A549 (cell line): ENCODE results near the gene THAP7.

ENCODE experiments used
- CBX8 ChIP-seq: fragments of 200-600 bp; sonication (generic); IDR thresholded peaks from 2 replicates; pipeline ENCODE4 v1.6.1; 2016
- CEBPB ChIP-seq, 2 experiments: fragments of >200 bp in 1 of 2; sonication (Bioruptor Twin) in 1 of 2; formaldehyde crosslinking in 1 of 2; IDR thresholded peaks; 2 replicates each; pipeline ENCODE4 v1.6.1; 2012 to 2016
- CTCF ChIP-seq: fragments of >200 bp; sonication (Bioruptor Twin); formaldehyde crosslinking; IDR thresholded peaks from 3 replicates; pipeline ENCODE4 v1.5.1; 2016
- EHF ChIP-seq: fragments of 250-450 bp; sonication (Bioruptor Pico); IDR thresholded peaks from 2 replicates; pipeline ENCODE4 v1.5.0; 2020; ENCODE audit warnings: mild to moderate bottlenecking
- EP300 ChIP-seq, 2 experiments: fragments of >200 bp; sonication (Bioruptor Twin); formaldehyde crosslinking; IDR thresholded peaks; 2 replicates in 1 of 2; 3 replicates in 1 of 2; pipeline ENCODE4 v1.6.1; 2016 to 2017
- FOSL2 ChIP-seq, 2 experiments: fragments of 450-650 bp in 1 of 2; fragments of >200 bp in 1 of 2; sonication (Bioruptor Twin) in 1 of 2; formaldehyde crosslinking; IDR thresholded peaks; 2 replicates each; pipeline versions ENCODE4 v1.5.0 to v1.6.1; 2016 to 2020; ENCODE audit warnings: mild to moderate bottlenecking in 1 of 2, moderate library complexity in 1 of 2
- NFE2L2 ChIP-seq: fragments of 150-350 bp; conservative IDR thresholded peaks from 2 replicates; pipeline ENCODE4 v1.6.1; 2014; ENCODE audit warnings: low read length
- POLR2A ChIP-seq: IDR thresholded peaks from 2 replicates; pipeline ENCODE4 v1.6.1; 2012; ENCODE audit warnings: mild to moderate bottlenecking, low read length
- POLR2AphosphoS2 ChIP-seq: conservative IDR thresholded peaks from 2 replicates; pipeline ENCODE4 v1.6.1; 2012; ENCODE audit warnings: low read length, improper control_type of control experiment, inconsistent platforms
- RAD21 ChIP-seq, 2 experiments: fragments of >200 bp in 1 of 2; sonication (Bioruptor Twin) in 1 of 2; formaldehyde crosslinking in 1 of 2; IDR thresholded peaks in 1 of 2; conservative IDR thresholded peaks in 1 of 2; 2 replicates in 1 of 2; 3 replicates in 1 of 2; pipeline ENCODE4 v1.6.1; 2012 to 2018; ENCODE audit warnings: inconsistent platforms in 1 of 2
- REST ChIP-seq: fragments of 200-600 bp; sonication (generic); IDR thresholded peaks from 2 replicates; pipeline ENCODE4 v1.6.1; 2016; ENCODE audit warnings: antibody characterized with exemption, mild to moderate bottlenecking, moderate library complexity
- USF2 ChIP-seq: fragments of 450-650 bp; IDR thresholded peaks from 2 replicates; pipeline ENCODE4 v1.6.1; 2014; ENCODE audit warnings: antibody characterized with exemption
- ZC3H11A ChIP-seq: fragments of 450-650 bp; IDR thresholded peaks from 2 replicates; pipeline ENCODE4 v1.6.1; 2014; ENCODE audit warnings: antibody characterized with exemption, mild to moderate bottlenecking
- TF ChIP-seq, protein P1 (sequence below): IDR thresholded peaks from 2 replicates; pipeline ENCODE4 v1.6.1; 2012

GRCh38 chr22:21022955-21023614, 21.2 kb upstream of the THAP7 start:
- no peak for TF ChIP-seq CTCF
- no peak for TF ChIP-seq FOSL2 (IDR thresholded peaks at IDR 0.05)
- TF ChIP-seq FOSL2 (CRISPR knock-in tag; IDR thresholded peaks at IDR 0.05), result no peak
- no peak for TF ChIP-seq POLR2AphosphoS2
- TF ChIP-seq CEBPB (IDR thresholded peaks at IDR 0.05), result no peak
- TF ChIP-seq CBX8, result no peak
- no peak for TF ChIP-seq NFE2L2
- TF ChIP-seq EP300 (IDR thresholded peaks at IDR 0.05), result no peak
- TF ChIP-seq ZC3H11A, result no peak
- TF ChIP-seq EHF (CRISPR knock-in tag), result no peak
- TF ChIP-seq RAD21 (conservative IDR thresholded peaks at IDR 0.05 in 1 of 2, IDR thresholded peaks at IDR 0.05 in 1 of 2), result no peak
- TF ChIP-seq USF2, result no peak
- no peak for TF ChIP-seq POLR2A
- TF ChIP-seq REST, result no peak
- TF ChIP-seq, protein P1, sequence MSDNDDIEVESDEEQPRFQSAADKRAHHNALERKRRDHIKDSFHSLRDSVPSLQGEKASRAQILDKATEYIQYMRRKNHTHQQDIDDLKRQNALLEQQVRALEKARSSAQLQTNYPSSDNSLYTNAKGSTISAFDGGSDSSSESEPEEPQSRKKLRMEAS, result no peak
